MM.1S (cell line): Measurements from ENCODE around the gene AEBP1.

Source experiments
- DNase-seq: peaks from one replicate; pipeline ENCODE4 v3.0.0-alpha.2; 2015
- H2AFZ ChIP-seq: fragments of 300-600 bp; sonication (generic); 2 replicates; pipeline ENCODE4 v1.6.0; 2016; ENCODE audit warnings: antibody characterized with exemption, low read length
- H3F3A ChIP-seq: fragments of 300-600 bp; sonication (generic); 2 replicates; pipeline ENCODE4 v1.6.1; 2016; ENCODE audit warnings: mild to moderate bottlenecking, antibody characterized with exemption, low read length, moderate library complexity, mixed read lengths; ENCODE audit not compliant: insufficient read depth
- H3K27ac ChIP-seq: fragments of 300-600 bp; sonication (generic); 2 replicates; pipeline ENCODE4 v1.5.1; 2016; ENCODE audit warnings: mild to moderate bottlenecking, low read length
- H3K27me3 ChIP-seq: fragments of 300-600 bp; sonication (generic); replicated peaks from 2 replicates; pipeline ENCODE4 v1.6.0; 2016; ENCODE audit warnings: low read length; ENCODE audit not compliant: insufficient read depth
- H3K36me3 ChIP-seq: fragments of 300-600 bp; sonication (generic); replicated peaks from 2 replicates; pipeline ENCODE4 v1.6.1; 2016; ENCODE audit warnings: mild to moderate bottlenecking, low read length, mixed read lengths; ENCODE audit not compliant: insufficient read depth
- H3K4me1 ChIP-seq: fragments of 300-600 bp; sonication (generic); 2 replicates; pipeline ENCODE4 v1.6.1; 2016; ENCODE audit warnings: low read length, mixed read lengths
- H3K4me2 ChIP-seq: fragments of 300-600 bp; sonication (generic); 2 replicates; pipeline ENCODE4 v1.6.0; 2016; ENCODE audit warnings: low read depth, low read length
- H3K4me3 ChIP-seq: fragments of 300-600 bp; sonication (generic); 2 replicates; pipeline ENCODE4 v1.5.1; 2016; ENCODE audit warnings: low read length, mixed read lengths
- H3K79me2 ChIP-seq: fragments of 300-600 bp; sonication (generic); 2 replicates; pipeline ENCODE4 v1.6.1; 2016; ENCODE audit warnings: mixed run types, low read length, mixed read lengths
- H3K9ac ChIP-seq: fragments of 300-600 bp; sonication (generic); 2 replicates; pipeline ENCODE4 v1.6.1; 2016; ENCODE audit warnings: low read length, mixed read lengths
- H3K9me2 ChIP-seq: fragments of 300-600 bp; sonication (generic); replicated peaks from 2 replicates; pipeline ENCODE4 v1.6.1; 2016; ENCODE audit warnings: mild to moderate bottlenecking, low read length, mixed read lengths; ENCODE audit not compliant: insufficient read depth
- H3K9me3 ChIP-seq: fragments of 300-600 bp; sonication (generic); replicated peaks from 2 replicates; pipeline ENCODE4 v1.6.1; 2016; ENCODE audit warnings: mild to moderate bottlenecking, low read length, mixed read lengths; ENCODE audit not compliant: insufficient read depth
- H4K20me1 ChIP-seq: fragments of 300-600 bp; sonication (generic); 2 replicates; pipeline ENCODE4 v1.6.1; 2016; ENCODE audit warnings: mild to moderate bottlenecking, low read length, moderate library complexity, mixed read lengths; ENCODE audit not compliant: insufficient read depth
- EZH2 ChIP-seq: fragments of 300-600 bp; sonication (generic); optimal IDR thresholded peaks from 2 replicates; pipeline ENCODE3; 2017; ENCODE audit warnings: low read depth, mild to moderate bottlenecking, antibody characterized with exemption, low read length, mixed read lengths
- EZH2phosphoT487 ChIP-seq: fragments of 300-600 bp; sonication (generic); IDR thresholded peaks from 2 replicates; pipeline ENCODE4 v1.6.1; 2018; ENCODE audit warnings: antibody characterized with exemption, low read length
- TF ChIP-seq, protein P1 (sequence below): fragments of 300-600 bp; sonication (generic); IDR thresholded peaks from 2 replicates; pipeline ENCODE4 v1.5.1; 2016; ENCODE audit warnings: antibody characterized with exemption, low read length, mixed read lengths

The AEBP1 gene

GRCh38 chr7:44133295-44133694 lies 29.1 kb downstream of the AEBP1 start:
- Histone ChIP-seq H3K9me2 (no peaks in the 10 kb centered on the region), H3K27ac (no peak overlapping the region), H2AFZ (no peak overlapping the region), H3K4me1 (no peaks in the 10 kb centered on the region), H3K36me3 (no peaks in the 10 kb centered on the region), H3K79me2 (no peaks in the 10 kb centered on the region), H3K4me3 (no peak overlapping the region), H3K9ac (no peak overlapping the region), H3K9me3 (no peaks in the 10 kb centered on the region), H4K20me1 (no peaks in the 10 kb centered on the region), H3F3A (no peaks in the 10 kb centered on the region), H3K27me3 (no peaks in the 10 kb centered on the region), H3K4me2 (no peak overlapping the region)
- TF ChIP-seq, protein P1, sequence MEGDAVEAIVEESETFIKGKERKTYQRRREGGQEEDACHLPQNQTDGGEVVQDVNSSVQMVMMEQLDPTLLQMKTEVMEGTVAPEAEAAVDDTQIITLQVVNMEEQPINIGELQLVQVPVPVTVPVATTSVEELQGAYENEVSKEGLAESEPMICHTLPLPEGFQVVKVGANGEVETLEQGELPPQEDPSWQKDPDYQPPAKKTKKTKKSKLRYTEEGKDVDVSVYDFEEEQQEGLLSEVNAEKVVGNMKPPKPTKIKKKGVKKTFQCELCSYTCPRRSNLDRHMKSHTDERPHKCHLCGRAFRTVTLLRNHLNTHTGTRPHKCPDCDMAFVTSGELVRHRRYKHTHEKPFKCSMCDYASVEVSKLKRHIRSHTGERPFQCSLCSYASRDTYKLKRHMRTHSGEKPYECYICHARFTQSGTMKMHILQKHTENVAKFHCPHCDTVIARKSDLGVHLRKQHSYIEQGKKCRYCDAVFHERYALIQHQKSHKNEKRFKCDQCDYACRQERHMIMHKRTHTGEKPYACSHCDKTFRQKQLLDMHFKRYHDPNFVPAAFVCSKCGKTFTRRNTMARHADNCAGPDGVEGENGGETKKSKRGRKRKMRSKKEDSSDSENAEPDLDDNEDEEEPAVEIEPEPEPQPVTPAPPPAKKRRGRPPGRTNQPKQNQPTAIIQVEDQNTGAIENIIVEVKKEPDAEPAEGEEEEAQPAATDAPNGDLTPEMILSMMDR, result no peak
- TF ChIP-seq EZH2phosphoT487, result no peak
- no peak for TF ChIP-seq EZH2
- no peak for DNase-seq

DNA sequence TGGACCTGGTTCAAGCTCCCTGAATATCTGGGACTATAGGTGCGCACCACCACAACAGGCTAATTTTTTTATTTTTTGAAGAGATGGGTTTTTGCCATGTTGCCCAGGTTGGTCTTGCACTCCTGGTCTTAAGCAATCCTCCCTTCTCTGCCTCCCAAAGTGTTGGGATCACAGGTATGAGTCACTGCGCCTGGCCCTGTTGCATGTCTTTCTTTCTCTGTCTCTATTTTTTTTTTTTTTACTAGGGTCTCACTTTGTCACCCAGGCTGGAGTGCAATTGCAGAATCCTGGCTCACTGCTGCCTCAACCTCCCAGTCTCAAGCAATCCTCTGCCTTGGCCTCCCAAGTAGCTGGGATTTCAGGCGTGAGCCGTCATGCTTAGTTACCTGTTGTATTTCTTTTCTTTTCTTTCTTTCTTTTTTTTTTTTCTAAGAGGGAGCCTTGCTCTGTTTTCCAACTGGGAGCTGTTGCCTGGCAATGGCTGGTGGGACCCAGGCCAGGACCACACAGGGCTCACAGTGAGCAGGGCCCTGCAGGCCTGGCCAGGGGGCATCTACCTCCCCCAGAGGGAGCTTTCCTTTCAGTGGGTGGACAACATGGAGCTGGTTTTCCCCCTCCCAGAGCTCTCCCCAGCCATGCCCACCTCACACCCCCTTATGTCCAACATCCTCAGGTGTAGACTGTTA lies 30.9 kb downstream of the AEBP1 start:
- TF ChIP-seq, protein P1, result no peak
- TF ChIP-seq EZH2 (no peak), EZH2phosphoT487 (no peak)
- no peaks in the 10 kb centered on the region for H4K20me1 ChIP-seq
- H3K27ac ChIP-seq, result no peak overlapping the region
- no peak overlapping the region for H3K4me3 ChIP-seq
- no peaks in the 10 kb centered on the region for H3K36me3 ChIP-seq
- H3K9me2 ChIP-seq, result no peaks in the 10 kb centered on the region
- no peak overlapping the region for H3K9ac ChIP-seq
- H3F3A ChIP-seq, result no peaks in the 10 kb centered on the region
- no peaks in the 10 kb centered on the region for H3K27me3 ChIP-seq
- no peak overlapping the region for H3K4me2 ChIP-seq
- no peaks in the 10 kb centered on the region for H3K79me2 ChIP-seq
- no peaks in the 10 kb centered on the region for H3K4me1 ChIP-seq
- no peaks in the 10 kb centered on the region for H3K9me3 ChIP-seq
- H2AFZ ChIP-seq, result no peak overlapping the region
- DNase-seq, result no peak

DNA sequence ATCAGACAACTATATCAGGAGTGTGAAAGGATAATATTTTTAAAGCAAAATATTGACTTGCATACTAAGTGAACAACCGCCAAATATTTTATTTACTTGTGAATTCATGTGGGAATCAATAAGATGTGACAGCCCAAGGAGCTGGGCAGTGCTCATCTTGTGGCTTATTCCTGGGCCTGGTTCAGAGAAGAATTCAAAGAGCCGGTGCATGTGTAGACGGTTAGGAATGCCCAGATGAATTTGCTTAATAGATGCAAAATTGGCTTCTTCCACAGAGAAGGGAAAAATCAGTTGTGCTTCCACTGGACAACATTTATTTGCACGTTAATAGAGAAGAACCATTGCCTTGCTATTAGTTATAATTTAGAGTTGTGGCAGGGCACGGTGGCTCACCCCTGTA lies 32.6 kb downstream of the AEBP1 start:
- Histone ChIP-seq H3K27me3 (no peaks in the 10 kb centered on the region), H2AFZ (no peak overlapping the region), H4K20me1 (no peaks in the 10 kb centered on the region), H3F3A (no peaks in the 10 kb centered on the region), H3K4me2 (no peak overlapping the region), H3K4me1 (no peaks in the 10 kb centered on the region), H3K9me3 (no peaks in the 10 kb centered on the region), H3K36me3 (no peaks in the 10 kb centered on the region), H3K9ac (no peak overlapping the region), H3K9me2 (no peaks in the 10 kb centered on the region), H3K4me3 (no peak overlapping the region), H3K27ac (no peak overlapping the region), H3K79me2 (no peaks in the 10 kb centered on the region)
- DNase-seq, result no peak
- TF ChIP-seq, protein P1, result no peak
- TF ChIP-seq EZH2phosphoT487, result no peak
- TF ChIP-seq EZH2, result no peak
